HCT116 (cell line): ENCODE data around the gene PYCR2. TPM values are rescaled to one million over a fixed set of nuclear protein-coding genes. Genes with fewer than 3 reads are reported as not detected.

Experiments used
- ATAC-seq: fragments of 200-7000 bp; cut with Tn5 transposase; 2 replicates; pipeline ENCODE4 v1.9.1; 2020; ENCODE audit warnings: mild to moderate bottlenecking, moderate library complexity
- BruUV-seq: library from RNA; stranded (reverse); fragments of 400-500 nt; replicated peaks from 2 replicates; lab custom pipeline; 2021; lab: Mats Ljungman, UMichigan
- CTCF ChIA-PET: fragments of 300-600 bp; sonication (Branson Sonifier 250); formaldehyde crosslinking; loops from one replicate; lab custom pipeline; 2021; ENCODE audit warnings: antibody characterized with exemption; lab: Charles Lee
- POLR2A ChIA-PET: fragments of 300-600, 350-600 bp; sonication (Branson Sonifier 250); formaldehyde crosslinking; loops from one replicate; lab custom pipeline; 2021; ENCODE audit warnings: antibody characterized with exemption; lab: Charles Lee
- RAD21 ChIA-PET, 2 experiments: fragments of 300-600 bp; sonication (Branson Sonifier 250); formaldehyde crosslinking; loops; one replicate each; lab custom pipeline; 2023; ENCODE audit warnings: low total read pairs in 2 of 2; ENCODE audit not compliant: uncharacterized antibody in 2 of 2, unreplicated experiment in 2 of 2, low non-redundant PET in 1 of 2; lab: Charles Lee
- DNase-seq: peaks from one replicate; pipeline ENCODE4 v3.0.0-alpha.2; 2010; ENCODE audit warnings: low read depth, low spot score
- H2AFZ ChIP-seq: fragments of 200-600 bp; shearing (Covaris generic), sonication (generic); 2 replicates; pipeline ENCODE4 v1.6.1; 2017; ENCODE audit warnings: low read depth, mixed run types, mixed read lengths, antibody characterized with exemption, low read length; ENCODE audit not compliant: poor library complexity, severe bottlenecking
- H3K27ac ChIP-seq: 2 replicates; pipeline ENCODE4 v1.5.1; 2012; ENCODE audit warnings: low read depth, low read length
- H3K27me3 ChIP-seq: fragments of 200-600 bp; sonication (generic); 2 replicates; pipeline ENCODE4 v1.6.1; 2016; ENCODE audit warnings: mixed run types, low read length, mixed read lengths; ENCODE audit not compliant: insufficient read depth
- H3K36me3 ChIP-seq, 2 experiments: fragments of 200-500 bp in 1 of 2; fragments of 200-600 bp in 1 of 2; sonication (Bioruptor generic) in 1 of 2; sonication (generic) in 1 of 2; 2 replicates each; pipeline versions ENCODE4 v1.5.1 to v1.6.1; 2014 to 2016; ENCODE audit warnings: low read length in 2 of 2, inconsistent platforms in 1 of 2, mixed read lengths in 1 of 2, mixed run types in 1 of 2; ENCODE audit not compliant: insufficient read depth in 2 of 2, control insufficient read depth in 1 of 2
- H3K4me1 ChIP-seq, 2 experiments: fragments of 200-600 bp in 1 of 2; sonication (generic) in 1 of 2; 2 replicates each; pipeline versions ENCODE4 v1.5.1 to v1.6.1; 2012 to 2017; ENCODE audit warnings: low read length in 2 of 2, inconsistent platforms in 1 of 2, mild to moderate bottlenecking in 1 of 2, mixed read lengths in 1 of 2, mixed run types in 1 of 2, moderate library complexity in 1 of 2; ENCODE audit not compliant: insufficient read depth in 2 of 2, control insufficient read depth in 1 of 2
- H3K4me2 ChIP-seq: fragments of 200-600 bp; sonication (generic); 2 replicates; pipeline ENCODE4 v1.6.1; 2017; ENCODE audit warnings: mixed run types, low read length, mixed read lengths
- H3K4me3 ChIP-seq, 2 experiments: fragments of 200-600 bp in 1 of 2; sonication (generic) in 1 of 2; replicated peaks in 1 of 2; 2 replicates each; pipeline ENCODE4 v1.5.1; 2011 to 2016; ENCODE audit warnings: low read length in 2 of 2, control low read depth in 1 of 2, low read depth in 1 of 2, mild to moderate bottlenecking in 1 of 2, mixed read lengths in 1 of 2, mixed run types in 1 of 2
- H3K79me2 ChIP-seq: fragments of 200-600 bp; sonication (generic); 2 replicates; pipeline ENCODE4 v1.6.1; 2017; ENCODE audit warnings: mild to moderate bottlenecking, mixed run types, low read length, moderate library complexity, mixed read lengths; ENCODE audit not compliant: insufficient read depth
- H3K9ac ChIP-seq: fragments of 200-600 bp; sonication (generic); 2 replicates; pipeline ENCODE4 v1.6.1; 2016; ENCODE audit warnings: low read length, mixed read lengths
- H3K9me2 ChIP-seq: fragments of 200-600 bp; sonication (generic), shearing (Covaris generic); 2 replicates; pipeline ENCODE4 v1.6.1; 2017; ENCODE audit warnings: mixed run types, mild to moderate bottlenecking, moderate library complexity; ENCODE audit not compliant: insufficient read depth
- H3K9me3 ChIP-seq, 2 experiments: fragments of 200-500 bp in 1 of 2; fragments of 200-600 bp in 1 of 2; sonication (Bioruptor generic) in 1 of 2; sonication (generic) in 1 of 2; 2 replicates each; pipeline ENCODE4 v1.6.1; 2014 to 2017; ENCODE audit warnings: low read length in 2 of 2, mixed read lengths in 2 of 2, inconsistent platforms in 1 of 2, low read depth in 1 of 2, mild to moderate bottlenecking in 1 of 2, mixed run types in 1 of 2, moderate library complexity in 1 of 2; ENCODE audit not compliant: control insufficient read depth in 1 of 2, insufficient read depth in 1 of 2
- H4K20me1 ChIP-seq: fragments of 200-600 bp; sonication (generic), shearing (Covaris generic); 2 replicates; pipeline ENCODE4 v1.6.1; 2017; ENCODE audit warnings: mixed run types, mild to moderate bottlenecking, moderate library complexity; ENCODE audit not compliant: insufficient read depth
- CBX3 ChIP-seq: IDR thresholded peaks from 2 replicates; pipeline ENCODE4 v1.6.1; 2012; ENCODE audit warnings: low read depth
- EGR1 ChIP-seq: IDR thresholded peaks from 2 replicates; pipeline ENCODE4 v1.6.1; 2012; ENCODE audit warnings: low read depth
- ELF1 ChIP-seq: IDR thresholded peaks from 2 replicates; pipeline ENCODE4 v1.6.1; 2012; ENCODE audit warnings: low read depth, borderline replicate concordance
- EZH2 ChIP-seq: fragments of 200-600 bp; sonication (generic); IDR thresholded peaks from 2 replicates; pipeline ENCODE4 v1.6.1; 2017; ENCODE audit warnings: antibody characterized with exemption, mixed run types
- EZH2phosphoT487 ChIP-seq: fragments of 200-600 bp; IDR thresholded peaks from 2 replicates; pipeline ENCODE4 v1.6.1; 2018; ENCODE audit warnings: antibody characterized with exemption, borderline replicate concordance
- JUND ChIP-seq: IDR thresholded peaks from 2 replicates; pipeline ENCODE4 v1.6.1; 2012
- POLR2A ChIP-seq: IDR thresholded peaks from 2 replicates; pipeline ENCODE4 v1.7.0; 2011; ENCODE audit warnings: borderline replicate concordance; ENCODE audit not compliant: insufficient read depth, insufficient read length; ENCODE audit errors: extremely low read depth
- POLR2AphosphoS5 ChIP-seq: IDR thresholded peaks from 2 replicates; pipeline ENCODE4 v1.6.1; 2011; ENCODE audit warnings: mild to moderate bottlenecking, low read depth, low read length, moderate library complexity
- RAD21 ChIP-seq: IDR thresholded peaks from 2 replicates; pipeline ENCODE4 v1.6.1; 2012; ENCODE audit warnings: low read depth, mild to moderate bottlenecking
- SIN3A ChIP-seq: IDR thresholded peaks from 2 replicates; pipeline ENCODE4 v1.6.1; 2012; ENCODE audit warnings: low read depth
- YY1 ChIP-seq: IDR thresholded peaks from 2 replicates; pipeline ENCODE4 v1.6.1; 2011; ENCODE audit warnings: low read length, low read depth, moderate library complexity, mild to moderate bottlenecking; ENCODE audit not compliant: insufficient replicate concordance; ENCODE audit errors: extremely low read depth
- ZFX ChIP-seq: fragments of 450-650 bp; IDR thresholded peaks from 2 replicates; pipeline ENCODE4 v1.6.1; 2017
- ZNF274 ChIP-seq: fragments of 200-500 bp; sonication (Bioruptor generic); IDR thresholded peaks from 2 replicates; pipeline ENCODE4 v1.6.1; 2014; ENCODE audit warnings: mild to moderate bottlenecking, low read depth, low read length, inconsistent platforms
- intact Hi-C: fragments of 100-400 bp; cut with micrococcal nuclease; formaldehyde crosslinking; loops from 2 replicates; pipeline ENCODE4 v1.10.0; 2022
- total RNA-seq: library from RNA; stranded (reverse); gene quantifications from one replicate; pipeline ENCODE4 v1.2.1, GENCODE V29; 2021; ENCODE audit not compliant: unreplicated experiment
- TF ChIP-seq, protein P1 (sequence below), 3 experiments: fragments of 200-600 bp in 1 of 3; sonication (generic) in 1 of 3; IDR thresholded peaks in 2 of 3; conservative IDR thresholded peaks in 1 of 3; 2 replicates each; pipeline ENCODE4 v1.5.1; 2012 to 2017; ENCODE audit warnings: low read depth in 2 of 3, low read length in 2 of 3, antibody characterized with exemption in 1 of 3, borderline replicate concordance in 1 of 3, control low read depth in 1 of 3, mild to moderate bottlenecking in 1 of 3, mixed read lengths in 1 of 3, mixed run types in 1 of 3, moderate library complexity in 1 of 3; ENCODE audit not compliant: insufficient read depth in 1 of 3

PYCR2 gene
- total RNA-seq, 1 experiment from 2014 or later, result 107 TPM

DNA sequence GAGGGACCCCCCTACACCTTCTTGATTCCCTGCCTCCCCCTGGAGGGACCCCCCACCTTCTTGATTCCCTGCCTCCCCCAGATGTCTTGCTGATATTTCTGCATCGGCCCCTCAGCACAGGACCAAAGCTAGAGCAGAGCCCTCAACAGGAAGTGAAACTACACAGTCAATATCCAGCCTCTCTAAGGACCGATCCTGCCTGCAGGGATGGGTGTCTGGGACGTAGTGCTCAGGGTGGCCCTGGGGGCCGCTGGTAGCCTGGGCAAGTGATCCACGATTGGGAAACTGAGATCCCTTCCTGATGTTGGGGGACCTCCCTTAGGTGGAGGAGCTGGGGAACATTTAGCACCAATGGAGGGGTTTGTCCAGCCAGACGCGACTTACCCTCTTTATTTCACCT lies 20.9 kb upstream of the PYCR2 start (continued):
- TF ChIP-seq ELF1 (no peak), RAD21 (no peak), ZNF274 (no peak), EZH2 (no peak)
- TF ChIP-seq, all 23 proteins: peak for 0

- H3K36me3 ChIP-seq, result no peaks in the 10 kb centered on the region
Observed at GRCh38 chr1:225944387-225944786, 20.3 kb upstream of the PYCR2 start.

More at GRCh38 chr1:225944387-225944786, 20.3 kb upstream of the PYCR2 start:
- POLR2A ChIA-PET, result no interaction called here
- Histone ChIP-seq H3K9me3 (no peaks in the 10 kb centered on the region), H3K9ac (no peak overlapping the region), H3K27me3 (no peaks in the 10 kb centered on the region), H3K4me2 (no peak overlapping the region), H3K4me3 (no peak overlapping the region), H3K4me1 (no peaks in the 10 kb centered on the region), H3K9me2 (no peaks in the 10 kb centered on the region), H3K79me2 (no peaks in the 10 kb centered on the region), H3K27ac (no peak overlapping the region), H4K20me1 (no peaks in the 10 kb centered on the region), H2AFZ (no peak overlapping the region)
- TF ChIP-seq, protein P1, sequence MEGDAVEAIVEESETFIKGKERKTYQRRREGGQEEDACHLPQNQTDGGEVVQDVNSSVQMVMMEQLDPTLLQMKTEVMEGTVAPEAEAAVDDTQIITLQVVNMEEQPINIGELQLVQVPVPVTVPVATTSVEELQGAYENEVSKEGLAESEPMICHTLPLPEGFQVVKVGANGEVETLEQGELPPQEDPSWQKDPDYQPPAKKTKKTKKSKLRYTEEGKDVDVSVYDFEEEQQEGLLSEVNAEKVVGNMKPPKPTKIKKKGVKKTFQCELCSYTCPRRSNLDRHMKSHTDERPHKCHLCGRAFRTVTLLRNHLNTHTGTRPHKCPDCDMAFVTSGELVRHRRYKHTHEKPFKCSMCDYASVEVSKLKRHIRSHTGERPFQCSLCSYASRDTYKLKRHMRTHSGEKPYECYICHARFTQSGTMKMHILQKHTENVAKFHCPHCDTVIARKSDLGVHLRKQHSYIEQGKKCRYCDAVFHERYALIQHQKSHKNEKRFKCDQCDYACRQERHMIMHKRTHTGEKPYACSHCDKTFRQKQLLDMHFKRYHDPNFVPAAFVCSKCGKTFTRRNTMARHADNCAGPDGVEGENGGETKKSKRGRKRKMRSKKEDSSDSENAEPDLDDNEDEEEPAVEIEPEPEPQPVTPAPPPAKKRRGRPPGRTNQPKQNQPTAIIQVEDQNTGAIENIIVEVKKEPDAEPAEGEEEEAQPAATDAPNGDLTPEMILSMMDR (IDR thresholded peaks at IDR 0.05 in 2 of 3, conservative IDR thresholded peaks at IDR 0.05 in 1 of 3; ENCODE audit: borderline replicate concordance in 1 of 3, insufficient read depth in 1 of 3, low read depth in 2 of 3, low read length in 2 of 3), result no peak
- no peak for TF ChIP-seq RAD21
- no peak for TF ChIP-seq EZH2phosphoT487
- TF ChIP-seq CBX3, result no peak
- no peak for TF ChIP-seq ELF1
- no peak for TF ChIP-seq EGR1
- TF ChIP-seq POLR2A, result no peak
- TF ChIP-seq POLR2AphosphoS5, result no peak
- TF ChIP-seq JUND, result no peak
- TF ChIP-seq YY1, result no peak
- no peak for TF ChIP-seq SIN3A
- no peak for TF ChIP-seq ZFX
- CTCF ChIA-PET, result no interaction called here
- RAD21 ChIA-PET, result no interaction called here
- intact Hi-C loops, result no loop called here
- no peak for ATAC-seq
- no TSS peak for BruUV-seq
- no peak for DNase-seq
